HepG2 (cell line): ENCODE data around the gene RREB1. TPM values are rescaled to one million over a fixed set of nuclear protein-coding genes. Genes with fewer than 3 reads are reported as not detected.

Source experiments
- FOXA3 ChIP-seq: IDR thresholded peaks from 2 replicates; pipeline ENCODE4 v1.6.1; 2016; ENCODE audit warnings: missing genetic modification reagents, missing compliant biosample characterization
- JUND ChIP-seq: sonication (generic); formaldehyde crosslinking; IDR thresholded peaks from 2 replicates; pipeline ENCODE4 v1.8.0; 2022; ENCODE audit warnings: mild to moderate bottlenecking, missing genetic modification reagents
- NBN ChIP-seq: fragments of 450-650 bp; conservative IDR thresholded peaks from 2 replicates; pipeline ENCODE4 v1.6.1; 2017
- PLRG1 ChIP-seq: fragments of 450-650 bp; conservative IDR thresholded peaks from 2 replicates; pipeline ENCODE4 v1.6.1; 2016
- RBM22 ChIP-seq: fragments of 200-400 bp; formaldehyde crosslinking; optimal IDR thresholded peaks from 2 replicates; pipeline ENCODE3; 2017; ENCODE audit warnings: mild to moderate bottlenecking, low read length, moderate library complexity
- SRF ChIP-seq: IDR thresholded peaks from 2 replicates; pipeline ENCODE4 v1.6.1; 2011; ENCODE audit warnings: mild to moderate bottlenecking, low read depth, low read length, moderate library complexity
- ZEB1 ChIP-seq: IDR thresholded peaks from 2 replicates; pipeline ENCODE4 v1.6.1; 2012; ENCODE audit warnings: mild to moderate bottlenecking, low read depth, inconsistent platforms; ENCODE audit not compliant: insufficient replicate concordance
- ZNF367 ChIP-seq: sonication (generic); formaldehyde crosslinking; IDR thresholded peaks from 2 replicates; pipeline ENCODE4 v1.4.0; 2020; ENCODE audit warnings: missing genetic modification reagents, borderline replicate concordance
- ZNF713 ChIP-seq: sonication (generic); formaldehyde crosslinking; IDR thresholded peaks from 2 replicates; pipeline ENCODE4 v1.4.0; 2020; ENCODE audit warnings: mild to moderate bottlenecking, missing genetic modification reagents
- ZNF772 ChIP-seq: sonication (generic); formaldehyde crosslinking; IDR thresholded peaks from 2 replicates; pipeline ENCODE4 v1.5.0; 2020; ENCODE audit warnings: mild to moderate bottlenecking, missing genetic modification reagents
- ZNF788 ChIP-seq: sonication (generic); formaldehyde crosslinking; IDR thresholded peaks from 2 replicates; pipeline ENCODE4 v1.5.0; 2020; ENCODE audit warnings: mild to moderate bottlenecking, missing genetic modification reagents, borderline replicate concordance
- polyA plus RNA-seq, 8 experiments: library from polyadenylated mRNA; depleted of rRNA in 3 of 8; stranded (reverse) in 7 of 8; unstranded in 1 of 8; fragments of >200 nt; fragmentation: Illumina TruSeq in 4 of 8; extraction: Trizol in 4 of 8; gene quantifications; 2 replicates each; pipeline versions ENCODE4 v1.2.1 to v1.2.3, GENCODE V29; 2011 to 2016; ENCODE audit warnings: low read depth in 4 of 8, missing spikeins in 1 of 8, mixed read lengths in 1 of 8; ENCODE audit not compliant: insufficient read depth in 1 of 8
- total RNA-seq, 5 experiments: library from RNA; depleted of rRNA; stranded (reverse); fragments of >200 nt; fragmentation: Illumina TruSeq; extraction: Trizol; gene quantifications; 2 replicates each; pipeline ENCODE4 v1.2.3, GENCODE V29; 2016; ENCODE audit warnings: low read depth in 1 of 5
- TF ChIP-seq, protein P1 (sequence below): sonication (generic); formaldehyde crosslinking; IDR thresholded peaks from 2 replicates; pipeline ENCODE4 v1.5.1; 2020; ENCODE audit warnings: mild to moderate bottlenecking, missing genetic modification reagents, borderline replicate concordance
- TF ChIP-seq, protein P2 (sequence below): sonication (generic); formaldehyde crosslinking; IDR thresholded peaks from 2 replicates; pipeline ENCODE4 v1.4.0; 2020; ENCODE audit warnings: missing genetic modification reagents
- TF ChIP-seq, protein P3 (sequence below): sonication (generic); formaldehyde crosslinking; IDR thresholded peaks from 2 replicates; pipeline ENCODE4 v1.4.0; 2020; ENCODE audit warnings: low read depth, mild to moderate bottlenecking, missing genetic modification reagents
- TF ChIP-seq, protein P4 (sequence below): sonication (generic); formaldehyde crosslinking; IDR thresholded peaks from 2 replicates; pipeline ENCODE4 v1.4.0; 2020; ENCODE audit warnings: mild to moderate bottlenecking, missing genetic modification reagents
- TF ChIP-seq, protein P5 (sequence below): IDR thresholded peaks from 2 replicates; pipeline ENCODE4 v1.6.1; 2016; ENCODE audit warnings: missing compliant biosample characterization, missing genetic modification reagents, borderline replicate concordance
- TF ChIP-seq, protein P6 (sequence below): sonication (generic); formaldehyde crosslinking; IDR thresholded peaks from 2 replicates; pipeline ENCODE4 v1.5.0; 2020; ENCODE audit warnings: missing genetic modification reagents

RREB1 gene
- total and polyA plus RNA-seq, 2 of the 13 experiments (the other 11 are each of a cell fraction or from before 2014, with no cell fraction given), result 6.1 to 23.2 TPM

DNA sequence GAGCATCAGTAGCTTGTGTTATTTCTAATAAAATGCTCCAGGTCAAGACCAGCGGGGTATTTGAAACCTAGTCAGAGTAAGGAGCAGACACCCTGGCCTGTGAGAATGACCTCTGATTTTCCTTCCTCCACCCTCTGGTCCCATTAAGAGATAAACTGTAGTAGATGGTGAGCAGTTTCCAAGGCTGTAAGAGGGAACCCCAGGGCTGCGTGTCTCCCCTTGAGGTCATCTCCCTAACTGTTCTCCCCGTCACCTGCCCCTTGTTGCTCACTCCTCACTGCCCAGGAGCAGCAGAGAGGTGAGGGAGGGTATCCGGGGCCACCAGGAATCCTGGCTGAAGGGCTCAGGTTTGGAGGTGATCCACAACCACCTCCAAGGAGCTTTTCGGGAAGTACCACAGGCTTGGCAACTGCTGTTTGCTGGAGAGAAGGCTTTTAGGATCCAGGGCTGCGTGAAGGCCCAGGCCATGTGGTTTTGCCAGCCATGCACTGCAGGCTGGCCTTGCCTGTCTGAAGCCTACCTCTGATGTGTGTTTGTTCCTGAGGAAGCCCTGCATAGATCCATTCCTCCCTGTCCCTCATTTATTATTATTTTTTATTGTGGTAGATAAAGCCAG is 62.5 kb downstream of the RREB1 start (continued):
- TF ChIP-seq, protein P1, sequence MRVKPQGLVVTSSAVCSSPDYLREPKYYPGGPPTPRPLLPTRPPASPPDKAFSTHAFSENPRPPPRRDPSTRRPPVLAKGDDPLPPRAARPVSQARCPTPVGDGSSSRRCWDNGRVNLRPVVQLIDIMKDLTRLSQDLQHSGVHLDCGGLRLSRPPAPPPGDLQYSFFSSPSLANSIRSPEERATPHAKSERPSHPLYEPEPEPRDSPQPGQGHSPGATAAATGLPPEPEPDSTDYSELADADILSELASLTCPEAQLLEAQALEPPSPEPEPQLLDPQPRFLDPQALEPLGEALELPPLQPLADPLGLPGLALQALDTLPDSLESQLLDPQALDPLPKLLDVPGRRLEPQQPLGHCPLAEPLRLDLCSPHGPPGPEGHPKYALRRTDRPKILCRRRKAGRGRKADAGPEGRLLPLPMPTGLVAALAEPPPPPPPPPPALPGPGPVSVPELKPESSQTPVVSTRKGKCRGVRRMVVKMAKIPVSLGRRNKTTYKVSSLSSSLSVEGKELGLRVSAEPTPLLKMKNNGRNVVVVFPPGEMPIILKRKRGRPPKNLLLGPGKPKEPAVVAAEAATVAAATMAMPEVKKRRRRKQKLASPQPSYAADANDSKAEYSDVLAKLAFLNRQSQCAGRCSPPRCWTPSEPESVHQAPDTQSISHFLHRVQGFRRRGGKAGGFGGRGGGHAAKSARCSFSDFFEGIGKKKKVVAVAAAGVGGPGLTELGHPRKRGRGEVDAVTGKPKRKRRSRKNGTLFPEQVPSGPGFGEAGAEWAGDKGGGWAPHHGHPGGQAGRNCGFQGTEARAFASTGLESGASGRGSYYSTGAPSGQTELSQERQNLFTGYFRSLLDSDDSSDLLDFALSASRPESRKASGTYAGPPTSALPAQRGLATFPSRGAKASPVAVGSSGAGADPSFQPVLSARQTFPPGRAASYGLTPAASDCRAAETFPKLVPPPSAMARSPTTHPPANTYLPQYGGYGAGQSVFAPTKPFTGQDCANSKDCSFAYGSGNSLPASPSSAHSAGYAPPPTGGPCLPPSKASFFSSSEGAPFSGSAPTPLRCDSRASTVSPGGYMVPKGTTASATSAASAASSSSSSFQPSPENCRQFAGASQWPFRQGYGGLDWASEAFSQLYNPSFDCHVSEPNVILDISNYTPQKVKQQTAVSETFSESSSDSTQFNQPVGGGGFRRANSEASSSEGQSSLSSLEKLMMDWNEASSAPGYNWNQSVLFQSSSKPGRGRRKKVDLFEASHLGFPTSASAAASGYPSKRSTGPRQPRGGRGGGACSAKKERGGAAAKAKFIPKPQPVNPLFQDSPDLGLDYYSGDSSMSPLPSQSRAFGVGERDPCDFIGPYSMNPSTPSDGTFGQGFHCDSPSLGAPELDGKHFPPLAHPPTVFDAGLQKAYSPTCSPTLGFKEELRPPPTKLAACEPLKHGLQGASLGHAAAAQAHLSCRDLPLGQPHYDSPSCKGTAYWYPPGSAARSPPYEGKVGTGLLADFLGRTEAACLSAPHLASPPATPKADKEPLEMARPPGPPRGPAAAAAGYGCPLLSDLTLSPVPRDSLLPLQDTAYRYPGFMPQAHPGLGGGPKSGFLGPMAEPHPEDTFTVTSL, result no peak
- TF ChIP-seq PLRG1 (no peak), RBM22 (peak; percentile 76), FOXA3 (no peak), SRF (no peak), ZNF713 (no peak), JUND (CRISPR knock-in tag) (0 out of 2 replicates have a peak, but pooled peaks have one; percentile 13), ZNF772 (CRISPR knock-in tag) (no peak), NBN (no peak), ZNF367 (CRISPR knock-in tag) (no peak), ZEB1 (no peak), ZNF788 (CRISPR knock-in tag) (no peak; the same call in 1 of the 2 replicates)
- TF ChIP-seq, protein P2, sequence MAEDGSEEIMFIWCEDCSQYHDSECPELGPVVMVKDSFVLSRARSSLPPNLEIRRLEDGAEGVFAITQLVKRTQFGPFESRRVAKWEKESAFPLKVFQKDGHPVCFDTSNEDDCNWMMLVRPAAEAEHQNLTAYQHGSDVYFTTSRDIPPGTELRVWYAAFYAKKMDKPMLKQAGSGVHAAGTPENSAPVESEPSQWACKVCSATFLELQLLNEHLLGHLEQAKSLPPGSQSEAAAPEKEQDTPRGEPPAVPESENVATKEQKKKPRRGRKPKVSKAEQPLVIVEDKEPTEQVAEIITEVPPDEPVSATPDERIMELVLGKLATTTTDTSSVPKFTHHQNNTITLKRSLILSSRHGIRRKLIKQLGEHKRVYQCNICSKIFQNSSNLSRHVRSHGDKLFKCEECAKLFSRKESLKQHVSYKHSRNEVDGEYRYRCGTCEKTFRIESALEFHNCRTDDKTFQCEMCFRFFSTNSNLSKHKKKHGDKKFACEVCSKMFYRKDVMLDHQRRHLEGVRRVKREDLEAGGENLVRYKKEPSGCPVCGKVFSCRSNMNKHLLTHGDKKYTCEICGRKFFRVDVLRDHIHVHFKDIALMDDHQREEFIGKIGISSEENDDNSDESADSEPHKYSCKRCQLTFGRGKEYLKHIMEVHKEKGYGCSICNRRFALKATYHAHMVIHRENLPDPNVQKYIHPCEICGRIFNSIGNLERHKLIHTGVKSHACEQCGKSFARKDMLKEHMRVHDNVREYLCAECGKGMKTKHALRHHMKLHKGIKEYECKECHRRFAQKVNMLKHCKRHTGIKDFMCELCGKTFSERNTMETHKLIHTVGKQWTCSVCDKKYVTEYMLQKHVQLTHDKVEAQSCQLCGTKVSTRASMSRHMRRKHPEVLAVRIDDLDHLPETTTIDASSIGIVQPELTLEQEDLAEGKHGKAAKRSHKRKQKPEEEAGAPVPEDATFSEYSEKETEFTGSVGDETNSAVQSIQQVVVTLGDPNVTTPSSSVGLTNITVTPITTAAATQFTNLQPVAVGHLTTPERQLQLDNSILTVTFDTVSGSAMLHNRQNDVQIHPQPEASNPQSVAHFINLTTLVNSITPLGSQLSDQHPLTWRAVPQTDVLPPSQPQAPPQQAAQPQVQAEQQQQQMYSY (CRISPR knock-in tag), result no peak
- TF ChIP-seq, protein P3, sequence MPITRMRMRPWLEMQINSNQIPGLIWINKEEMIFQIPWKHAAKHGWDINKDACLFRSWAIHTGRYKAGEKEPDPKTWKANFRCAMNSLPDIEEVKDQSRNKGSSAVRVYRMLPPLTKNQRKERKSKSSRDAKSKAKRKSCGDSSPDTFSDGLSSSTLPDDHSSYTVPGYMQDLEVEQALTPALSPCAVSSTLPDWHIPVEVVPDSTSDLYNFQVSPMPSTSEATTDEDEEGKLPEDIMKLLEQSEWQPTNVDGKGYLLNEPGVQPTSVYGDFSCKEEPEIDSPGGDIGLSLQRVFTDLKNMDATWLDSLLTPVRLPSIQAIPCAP, result no peak
- TF ChIP-seq, protein P4, sequence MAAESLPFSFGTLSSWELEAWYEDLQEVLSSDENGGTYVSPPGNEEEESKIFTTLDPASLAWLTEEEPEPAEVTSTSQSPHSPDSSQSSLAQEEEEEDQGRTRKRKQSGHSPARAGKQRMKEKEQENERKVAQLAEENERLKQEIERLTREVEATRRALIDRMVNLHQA (CRISPR knock-in tag), result no peak
- TF ChIP-seq, protein P5, sequence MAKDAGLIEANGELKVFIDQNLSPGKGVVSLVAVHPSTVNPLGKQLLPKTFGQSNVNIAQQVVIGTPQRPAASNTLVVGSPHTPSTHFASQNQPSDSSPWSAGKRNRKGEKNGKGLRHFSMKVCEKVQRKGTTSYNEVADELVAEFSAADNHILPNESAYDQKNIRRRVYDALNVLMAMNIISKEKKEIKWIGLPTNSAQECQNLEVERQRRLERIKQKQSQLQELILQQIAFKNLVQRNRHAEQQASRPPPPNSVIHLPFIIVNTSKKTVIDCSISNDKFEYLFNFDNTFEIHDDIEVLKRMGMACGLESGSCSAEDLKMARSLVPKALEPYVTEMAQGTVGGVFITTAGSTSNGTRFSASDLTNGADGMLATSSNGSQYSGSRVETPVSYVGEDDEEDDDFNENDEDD (CRISPR knock-in tag), result no peak
- TF ChIP-seq, protein P6, sequence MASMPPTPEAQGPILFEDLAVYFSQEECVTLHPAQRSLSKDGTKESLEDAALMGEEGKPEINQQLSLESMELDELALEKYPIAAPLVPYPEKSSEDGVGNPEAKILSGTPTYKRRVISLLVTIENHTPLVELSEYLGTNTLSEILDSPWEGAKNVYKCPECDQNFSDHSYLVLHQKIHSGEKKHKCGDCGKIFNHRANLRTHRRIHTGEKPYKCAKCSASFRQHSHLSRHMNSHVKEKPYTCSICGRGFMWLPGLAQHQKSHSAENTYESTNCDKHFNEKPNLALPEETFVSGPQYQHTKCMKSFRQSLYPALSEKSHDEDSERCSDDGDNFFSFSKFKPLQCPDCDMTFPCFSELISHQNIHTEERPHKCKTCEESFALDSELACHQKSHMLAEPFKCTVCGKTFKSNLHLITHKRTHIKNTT (CRISPR knock-in tag), result no peak
